H9 (cell line): Measurements from ENCODE around the gene PEX5L. TPM values are rescaled to one million over a fixed set of nuclear protein-coding genes. Genes with fewer than 3 reads are reported as not detected.

Experiments used
- DNase-seq: peaks from one replicate; pipeline ENCODE4 v3.0.0-alpha.2; 2017
- H2AFZ ChIP-seq: one replicate; pipeline ENCODE4 v1.6.1; 2013; ENCODE audit warnings: mild to moderate bottlenecking, low read length, control low read depth, moderate library complexity
- H2AK5ac ChIP-seq: 2 replicates; pipeline ENCODE4 v1.6.1; 2013; ENCODE audit warnings: low read length, control low read depth, mixed read lengths; ENCODE audit not compliant: insufficient read length
- H2BK120ac ChIP-seq: one replicate; pipeline ENCODE4 v1.6.1; 2013; ENCODE audit warnings: low read depth, mild to moderate bottlenecking, low read length, control low read depth, inconsistent platforms; ENCODE audit not compliant: poor library complexity, severe bottlenecking
- H2BK12ac ChIP-seq: 2 replicates; pipeline ENCODE4 v1.6.1; 2013; ENCODE audit warnings: low read length, control low read depth, mixed read lengths, low read depth; ENCODE audit not compliant: insufficient read length
- H2BK15ac ChIP-seq: 2 replicates; pipeline ENCODE4 v1.6.1; 2013; ENCODE audit warnings: low read depth, low read length, control low read depth
- H2BK20ac ChIP-seq: one replicate; pipeline ENCODE4 v1.6.1; 2013; ENCODE audit warnings: low read depth, mild to moderate bottlenecking, low read length, control low read depth, inconsistent platforms; ENCODE audit not compliant: poor library complexity, severe bottlenecking
- H2BK5ac ChIP-seq: 2 replicates; pipeline ENCODE4 v1.6.1; 2013; ENCODE audit warnings: low read length, control low read depth, mixed read lengths; ENCODE audit not compliant: insufficient read length
- H3K14ac ChIP-seq: 2 replicates; pipeline ENCODE4 v1.6.1; 2013; ENCODE audit warnings: low read length, control low read depth; ENCODE audit not compliant: insufficient read depth
- H3K18ac ChIP-seq: 2 replicates; pipeline ENCODE4 v1.6.1; 2013; ENCODE audit warnings: low read depth, mild to moderate bottlenecking, mixed read lengths, low read length, control low read depth; ENCODE audit not compliant: insufficient read length
- H3K23ac ChIP-seq: 2 replicates; pipeline ENCODE4 v1.6.1; 2013; ENCODE audit warnings: low read length, control low read depth, mixed read lengths, low read depth; ENCODE audit not compliant: insufficient read length
- H3K23me2 ChIP-seq: 2 replicates; pipeline ENCODE4 v1.6.1; 2013; ENCODE audit warnings: low read depth, mild to moderate bottlenecking, mixed read lengths, low read length, control low read depth; ENCODE audit not compliant: insufficient read length, poor library complexity, severe bottlenecking
- H3K27ac ChIP-seq: 2 replicates; pipeline ENCODE4 v1.5.1; 2013; ENCODE audit warnings: low read length, control low read depth, mixed read lengths, low read depth; ENCODE audit not compliant: insufficient read length
- H3K27me3 ChIP-seq: 2 replicates; pipeline ENCODE4 v1.6.1; 2013; ENCODE audit warnings: low read length, control low read depth, inconsistent platforms; ENCODE audit not compliant: insufficient read depth
- H3K4ac ChIP-seq: 2 replicates; pipeline ENCODE4 v1.6.1; 2013; ENCODE audit warnings: low read depth, mild to moderate bottlenecking, control low read depth, inconsistent platforms, low read length, moderate library complexity
- H3K4me1 ChIP-seq: 2 replicates; pipeline ENCODE4 v1.6.1; 2013; ENCODE audit warnings: low read length, control low read depth, inconsistent platforms; ENCODE audit not compliant: insufficient read depth
- H3K4me2 ChIP-seq: 2 replicates; pipeline ENCODE4 v1.6.1; 2013; ENCODE audit warnings: low read length, control low read depth, mixed read lengths; ENCODE audit not compliant: insufficient read length, insufficient read depth
- H3K56ac ChIP-seq: 2 replicates; pipeline ENCODE4 v1.6.1; 2013; ENCODE audit warnings: low read depth, mild to moderate bottlenecking, mixed read lengths, low read length, control low read depth; ENCODE audit not compliant: insufficient read length
- H3K79me1 ChIP-seq: 2 replicates; pipeline ENCODE4 v1.6.1; 2013; ENCODE audit warnings: low read depth, mild to moderate bottlenecking, moderate library complexity, low read length, control low read depth, inconsistent platforms; ENCODE audit not compliant: insufficient read depth, poor library complexity, severe bottlenecking
- H3K79me2 ChIP-seq: 2 replicates; pipeline ENCODE4 v1.6.1; 2013; ENCODE audit warnings: low read length, control low read depth, inconsistent platforms; ENCODE audit not compliant: insufficient read depth
- H3K9ac ChIP-seq: 2 replicates; pipeline ENCODE4 v1.6.1; 2013; ENCODE audit warnings: low read length, control low read depth, mixed read lengths; ENCODE audit not compliant: insufficient read length; ENCODE audit errors: extremely low read depth
- H3K9me3 ChIP-seq: one replicate; pipeline ENCODE4 v1.6.1; 2013; ENCODE audit warnings: low read depth, low read length, inconsistent platforms; ENCODE audit not compliant: control insufficient read depth
- H3T11ph ChIP-seq: one replicate; pipeline ENCODE4 v1.6.1; 2013; ENCODE audit warnings: mild to moderate bottlenecking, low read length, control low read depth, inconsistent platforms
- H4K20me1 ChIP-seq: one replicate; pipeline ENCODE4 v1.6.1; 2013; ENCODE audit not compliant: control insufficient read depth, insufficient read length, insufficient read depth
- H4K5ac ChIP-seq: 2 replicates; pipeline ENCODE4 v1.6.1; 2013; ENCODE audit warnings: low read depth, mild to moderate bottlenecking, mixed read lengths, low read length, control low read depth; ENCODE audit not compliant: insufficient read length
- H4K8ac ChIP-seq: replicated peaks from 2 replicates; pipeline ENCODE4 v1.6.1; 2013; ENCODE audit warnings: low read length, control low read depth, mixed read lengths, low read depth; ENCODE audit not compliant: insufficient read length
- H4K91ac ChIP-seq: 2 replicates; pipeline ENCODE4 v1.6.1; 2013; ENCODE audit warnings: low read depth, mild to moderate bottlenecking, moderate library complexity, mixed read lengths, low read length, control low read depth; ENCODE audit not compliant: insufficient read length
- H3K27ac Mint-ChIP-seq, 3 experiments: 2 replicates in 2 of 3; 3 replicates in 1 of 3; pipeline ENCODE4 v1.8.0; 2020 to 2021; ENCODE audit warnings: mixed read lengths in 3 of 3, mild to moderate bottlenecking in 1 of 3, moderate library complexity in 1 of 3
- H3K27me3 Mint-ChIP-seq: 2 replicates; pipeline ENCODE4 v1.8.0; 2021; ENCODE audit warnings: low read depth, mild to moderate bottlenecking, moderate library complexity, mixed read lengths
- H3K36me3 Mint-ChIP-seq, 3 experiments: 2 replicates in 2 of 3; 3 replicates in 1 of 3; pipeline ENCODE4 v1.8.0; 2020 to 2021; ENCODE audit warnings: low read depth in 3 of 3, mixed read lengths in 3 of 3; ENCODE audit not compliant: insufficient read depth in 1 of 3
- H3K4me1 Mint-ChIP-seq, 2 experiments: 2 replicates each; pipeline ENCODE4 v1.8.0; 2020; ENCODE audit warnings: mixed read lengths in 2 of 2
- H3K4me3 Mint-ChIP-seq, 2 experiments: 2 replicates in 1 of 2; 3 replicates in 1 of 2; pipeline ENCODE4 v1.8.0; 2020 to 2021; ENCODE audit warnings: mild to moderate bottlenecking in 2 of 2, mixed read lengths in 2 of 2, moderate library complexity in 1 of 2
- H3K9me3 Mint-ChIP-seq, 2 experiments: 2 replicates in 1 of 2; 3 replicates in 1 of 2; pipeline ENCODE4 v1.8.0; 2020; ENCODE audit warnings: mild to moderate bottlenecking in 2 of 2, mixed read lengths in 2 of 2, moderate library complexity in 1 of 2
- CTCF ChIP-seq: fragments of 200-600 bp; sonication (generic); conservative IDR thresholded peaks from 3 replicates; pipeline ENCODE4 v1.8.0; 2021; ENCODE audit warnings: antibody characterized with exemption, mild to moderate bottlenecking
- WGBS: extraction: QIAGEN DNeasy Blood & Tissue Kit; methylation state at CpG from one replicate; pipeline ENCODE4 v1.1.7; 2013; ENCODE audit warnings: missing lambda C conversion rate, low lambda C conversion rate, mixed read lengths; ENCODE audit not compliant: insufficient read length; ENCODE audit errors: extremely low coverage; 5-methylcytosine and 5-hydroxymethylcytosine counted together
- total RNA-seq: library from RNA; stranded (reverse); gene quantifications from 2 replicates; pipeline ENCODE4 v1.2.1, GENCODE V29; 2021

PEX5L gene
- total RNA-seq, 1 experiment from 2014 or later = 0.85 TPM

GRCh38 chr3:179860275-179861107 is 176.2 kb downstream of the PEX5L start:
- H3K27me3 ChIP-seq = no peaks in the 10 kb centered on the region
- no peak for TF ChIP-seq CTCF
- no peak overlapping the region for H3T11ph ChIP-seq

More at GRCh38 chr3:179860275-179861107, 176.2 kb downstream of the PEX5L start:
- H2BK120ac ChIP-seq = no peak overlapping the region
- no peak overlapping the region for H4K5ac ChIP-seq
- DNase-seq = no peak
- Mint-ChIP-seq H3K27me3 (no peaks in the 10 kb centered on the region), H3K36me3 (peaks cover 0 to 2% (median 0%) of the 10 kb centered on the region in 3 experiments; a peak in 2 of 7 replicates), H3K4me3 (no peak overlapping the region), H3K27ac (0 out of 7 replicates have a peak overlapping the region, but pooled peaks of 1 of the 3 experiments have one; percentile 29), H3K9me3 (peaks cover 0 to 2% of the 10 kb centered on the region in 2 experiments; a peak in 3 of 5 replicates), H3K4me1 (no peaks in the 10 kb centered on the region)
- no peak overlapping the region for H4K91ac ChIP-seq
- H3K9me3 ChIP-seq = no peaks in the 10 kb centered on the region
- H3K79me1 ChIP-seq = no peaks in the 10 kb centered on the region
- no peak overlapping the region for H2BK12ac ChIP-seq
- H3K18ac ChIP-seq = no peak overlapping the region
- H3K14ac ChIP-seq = no peak overlapping the region
- H2BK5ac ChIP-seq = no peak overlapping the region
- H3K4me2 ChIP-seq = no peak overlapping the region
- no peak overlapping the region for H3K9ac ChIP-seq
- H2AK5ac ChIP-seq = no peak overlapping the region
- no peak overlapping the region for H2BK20ac ChIP-seq
- H3K4ac ChIP-seq = no peak overlapping the region
- no peaks in the 10 kb centered on the region for H3K23me2 ChIP-seq
- H3K79me2 ChIP-seq = no peaks in the 10 kb centered on the region
- H3K27ac ChIP-seq = no peak overlapping the region
- WGBS = no CpG with 5 or more reads among the region's 11 CpGs
- H3K56ac ChIP-seq = no peak overlapping the region
- H2AFZ ChIP-seq = no peak overlapping the region
- no peak overlapping the region for H4K8ac ChIP-seq
- H4K20me1 ChIP-seq = no peaks in the 10 kb centered on the region
- H2BK15ac ChIP-seq = no peak overlapping the region
- H3K23ac ChIP-seq = no peak overlapping the region
- no peaks in the 10 kb centered on the region for H3K4me1 ChIP-seq
